Gastrocnemius medialis (tissue), 4 donors: ENCODE measurements around the gene TP63. TPM values are rescaled to one million over a fixed set of nuclear protein-coding genes. Genes with fewer than 3 reads are reported as not detected.
"Not testable (repeated sequence)": the region's sequence is repeated elsewhere in the genome, so short reads cannot be mapped to it uniquely, and the experiment has no call there.

Source experiments
- ATAC-seq, 2 donors: fragments of 150-250 bp; one replicate each; pipeline ENCODE4 v1.9.1; 2016
- DNase-seq, 2 donors: peaks; one replicate each; pipeline ENCODE4 v3.0.0-alpha.2; 2019
- H3K27ac ChIP-seq, 4 donors: fragments of 200-600 bp; sonication (generic); 1 replicate in 1 of 4; 2 replicates in 3 of 4; pipeline ENCODE4 v1.5.1; 2016 to 2018; ENCODE audit warnings: mild to moderate bottlenecking in 2 of 4, moderate library complexity in 1 of 4
- H3K27me3 ChIP-seq, 3 donors: fragments of 200-600 bp; sonication (generic) in 2 of 3; 1 replicate in 1 of 3; 2 replicates in 2 of 3; pipeline versions ENCODE4 v1.5.1 to v1.6.0; 2016 to 2019; ENCODE audit warnings: mild to moderate bottlenecking in 1 of 3, moderate library complexity in 1 of 3
- H3K36me3 ChIP-seq, 2 donors: fragments of 200-600 bp; sonication (generic) in 1 of 2; one replicate each; pipeline ENCODE4 v1.5.1; 2017 to 2018
- H3K4me1 ChIP-seq, 2 donors: fragments of 200-600 bp; sonication (generic) in 1 of 2; one replicate each; pipeline ENCODE4 v1.5.1; 2016 to 2017; ENCODE audit warnings: mild to moderate bottlenecking in 2 of 2
- H3K4me3 ChIP-seq, 4 donors: fragments of 200-600 bp; sonication (generic) in 3 of 4; 1 replicate in 1 of 4; 2 replicates in 3 of 4; pipeline ENCODE4 v1.5.1; 2016 to 2019; ENCODE audit warnings: mild to moderate bottlenecking in 2 of 4
- H3K9me3 ChIP-seq, 3 donors: fragments of 200-600 bp; sonication (generic) in 2 of 3; 1 replicate in 1 of 3; 2 replicates in 2 of 3; pipeline ENCODE4 v1.5.1; 2016 to 2019
- CTCF ChIP-seq, 5 experiments: fragments of 450-650 bp in 3 of 5; fragments of 200-600 bp in 2 of 5; sonication (generic) in 2 of 5; IDR thresholded peaks in 4 of 5; conservative IDR thresholded peaks in 1 of 5; 1 replicate in 4 of 5; 2 replicates in 1 of 5; pipeline ENCODE4 v1.5.1; 2016 to 2019; ENCODE audit warnings: antibody characterized with exemption in 5 of 5, mild to moderate bottlenecking in 3 of 5, moderate library complexity in 3 of 5
- POLR2A ChIP-seq, 2 donors: fragments of 450-650 bp; IDR thresholded peaks; one replicate each; pipeline ENCODE4 v1.6.1; 2017; ENCODE audit warnings: antibody characterized with exemption in 2 of 2, mild to moderate bottlenecking in 2 of 2, moderate library complexity in 2 of 2
- in situ Hi-C, 4 donors: fragments of 200-750 bp; cut with MboI; loops; one replicate each; pipeline versions ENCODE4 v1.15.0 to v1.8.0; 2017; ENCODE audit warnings: low sequenced_read_pairs in 4 of 4
- intact Hi-C: fragments of 100-400 bp; cut with DNase I; formaldehyde crosslinking; loops from one replicate; pipeline ENCODE4 v1.15.1; 2023; ENCODE audit warnings: low total_unique reads
- total RNA-seq, 4 donors: library from RNA; depleted of rRNA; stranded (reverse); fragments of >200 nt; gene quantifications; one replicate each; pipeline versions ENCODE4 v1.1.0 to v1.2.3, GENCODE V29; 2016

TP63 gene
- total RNA-seq, 4 donors from 2014 or later = 5.2 to 38.8 (median 25.8) TPM

- TF ChIP-seq POLR2A (IDR thresholded peaks at IDR 0.05) (no peak), CTCF (IDR thresholded peaks at IDR 0.05 in 4 of 5, conservative IDR thresholded peaks at IDR 0.05 in 1 of 5) (no peak)
- H3K4me3 ChIP-seq = no peak overlapping the region
- H3K36me3 ChIP-seq = no peaks in the 10 kb centered on the region
- in situ Hi-C loops (no loop called here), intact Hi-C loops (no loop called here)
- H3K27me3 ChIP-seq = no peaks in the 10 kb centered on the region
- ATAC-seq = no peak
- H3K9me3 ChIP-seq = no peaks in the 10 kb centered on the region
- peaks cover 0 to 5% of the 10 kb centered on the region in 2 donors for H3K4me1 ChIP-seq
- H3K27ac ChIP-seq = no peak overlapping the region
- no peak for DNase-seq
Observed at GRCh38 chr3:189593581-189593980, 37.6 kb upstream of the TP63 start.

GRCh38 chr3:189596078-189596979 lies 34.9 kb upstream of the TP63 start:
- H3K27ac ChIP-seq, H3K4me1 ChIP-seq, intact Hi-C loops, H3K4me3 ChIP-seq, H3K36me3 ChIP-seq, H3K27me3 ChIP-seq, H3K9me3 ChIP-seq, ATAC-seq, in situ Hi-C loops, DNase-seq: not testable (repeated sequence)

GRCh38 chr3:189597918-189598317 lies 33.3 kb upstream of the TP63 start:
- ATAC-seq (no peak), DNase-seq (no peak)
- Histone ChIP-seq H3K27me3 (no peaks in the 10 kb centered on the region), H3K27ac (no peak overlapping the region), H3K9me3 (no peaks in the 10 kb centered on the region), H3K4me1 (no peaks in the 10 kb centered on the region), H3K4me3 (no peak overlapping the region), H3K36me3 (no peaks in the 10 kb centered on the region)
- no peak for TF ChIP-seq POLR2A (IDR thresholded peaks at IDR 0.05)
- TF ChIP-seq CTCF (IDR thresholded peaks at IDR 0.05 in 4 of 5, conservative IDR thresholded peaks at IDR 0.05 in 1 of 5) = no peak
- intact Hi-C loops (no loop called here), in situ Hi-C loops (no loop called here)

- Histone ChIP-seq H3K9me3 (no peaks in the 10 kb centered on the region), H3K27ac (no peak overlapping the region), H3K4me1 (no peaks in the 10 kb centered on the region), H3K27me3 (no peaks in the 10 kb centered on the region), H3K36me3 (no peaks in the 10 kb centered on the region), H3K4me3 (no peak overlapping the region)
- in situ Hi-C loops = no loop called here
- intact Hi-C loops = no loop called here
- TF ChIP-seq CTCF (IDR thresholded peaks at IDR 0.05 in 4 of 5, conservative IDR thresholded peaks at IDR 0.05 in 1 of 5) (no peak), POLR2A (IDR thresholded peaks at IDR 0.05) (no peak)
- DNase-seq = no peak
- no peak for ATAC-seq
Observed at GRCh38 chr3:189598530-189599225, 32.5 kb upstream of the TP63 start.

- no peak for ATAC-seq
- DNase-seq = no peak
- H3K9me3 ChIP-seq = no peaks in the 10 kb centered on the region
- H3K27me3 ChIP-seq = no peaks in the 10 kb centered on the region
- no peaks in the 10 kb centered on the region for H3K36me3 ChIP-seq
- in situ Hi-C loops (no loop called here), intact Hi-C loops (loop anchor here (10.0 kb wide), 1 partner anchor 342 kb away; no protein-coding TSS in a partner anchor)
- no peak overlapping the region for H3K4me3 ChIP-seq
- TF ChIP-seq CTCF (IDR thresholded peaks at IDR 0.05 in 4 of 5, conservative IDR thresholded peaks at IDR 0.05 in 1 of 5) (no peak), POLR2A (IDR thresholded peaks at IDR 0.05) (no peak)
- H3K4me1 ChIP-seq = no peaks in the 10 kb centered on the region
- H3K27ac ChIP-seq = no peak overlapping the region
Observed at GRCh38 chr3:189602471-189602870, 28.7 kb upstream of the TP63 start.
